Retinal pigment epithelial cell (primary cell): ENCODE results near the gene UGT1A8.
"Not testable (repeated sequence)": the region's sequence is repeated elsewhere in the genome, so short reads cannot be mapped to it uniquely, and the experiment has no call there.

Experiments
- DNase-seq: peaks from one replicate; pipeline ENCODE4 v3.0.0-alpha.2; 2010; ENCODE audit warnings: low read depth
- H3K4me3 ChIP-seq: 2 replicates; pipeline ENCODE4 v1.5.1; 2011; ENCODE audit warnings: mild to moderate bottlenecking, low read length, control low read depth, moderate library complexity
- CTCF ChIP-seq: conservative IDR thresholded peaks from 2 replicates; pipeline ENCODE4 v1.5.1; 2011; ENCODE audit warnings: low read depth, low read length, control low read depth, inconsistent platforms

The UGT1A8 gene

GRCh38 chr2:233718552-233718951 lies 101.1 kb downstream of the UGT1A8 start, which contains the start of gene UGT1A4:
Gene UGT1A4, plus strand, starts transcription at chr2:233718736. Its CDS starts 85 bp downstream, at chr2:233718821.
- DNase-seq: no peak
- TF ChIP-seq CTCF: no peak
- no peak within 1 kb of the TSS for H3K4me3 ChIP-seq

GRCh38 chr2:233728723-233729301 lies 111.4 kb downstream of the UGT1A8 start, which contains the start of gene UGT1A3:
Gene UGT1A3, plus strand, starts transcription at chr2:233729042. Its CDS starts 85 bp downstream, at chr2:233729127.
- TF ChIP-seq CTCF: no peak
- DNase-seq: no peak
- no peak within 1 kb of the TSS for H3K4me3 ChIP-seq

GRCh38 chr2:233736868-233737653 lies 119.6 kb downstream of the UGT1A8 start:
- DNase-seq: not testable (repeated sequence)

GRCh38 chr2:233740870-233741269 lies 123.4 kb downstream of the UGT1A8 start:
- DNase-seq: no peak
- no peak overlapping the region for H3K4me3 ChIP-seq
- no peak for TF ChIP-seq CTCF

More at GRCh38 chr2:233736868-233737653, 119.6 kb downstream of the UGT1A8 start:
- not testable (repeated sequence) for H3K4me3 ChIP-seq

- DNase-seq: no peak
- TF ChIP-seq CTCF: no peak
- no peak overlapping the region for H3K4me3 ChIP-seq
Measured at GRCh38 chr2:233743464-233744259, 126.2 kb downstream of the UGT1A8 start.

GRCh38 chr2:233745073-233745755 lies 127.8 kb downstream of the UGT1A8 start:
- no peak for DNase-seq
- no peak for TF ChIP-seq CTCF
- H3K4me3 ChIP-seq: no peak overlapping the region

GRCh38 chr2:233745838-233746237 lies 128.4 kb downstream of the UGT1A8 start:
- not testable (repeated sequence) for H3K4me3 ChIP-seq, DNase-seq
